NCI-H69 (cell line): Measurements from ENCODE around the gene SNAPIN.

Experiments used
- DNase-seq: peaks from one replicate; lab custom pipeline; 2025; lab: John Stamatoyannopoulos, UW

SNAPIN gene, protein sequence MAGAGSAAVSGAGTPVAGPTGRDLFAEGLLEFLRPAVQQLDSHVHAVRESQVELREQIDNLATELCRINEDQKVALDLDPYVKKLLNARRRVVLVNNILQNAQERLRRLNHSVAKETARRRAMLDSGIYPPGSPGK

DNA sequence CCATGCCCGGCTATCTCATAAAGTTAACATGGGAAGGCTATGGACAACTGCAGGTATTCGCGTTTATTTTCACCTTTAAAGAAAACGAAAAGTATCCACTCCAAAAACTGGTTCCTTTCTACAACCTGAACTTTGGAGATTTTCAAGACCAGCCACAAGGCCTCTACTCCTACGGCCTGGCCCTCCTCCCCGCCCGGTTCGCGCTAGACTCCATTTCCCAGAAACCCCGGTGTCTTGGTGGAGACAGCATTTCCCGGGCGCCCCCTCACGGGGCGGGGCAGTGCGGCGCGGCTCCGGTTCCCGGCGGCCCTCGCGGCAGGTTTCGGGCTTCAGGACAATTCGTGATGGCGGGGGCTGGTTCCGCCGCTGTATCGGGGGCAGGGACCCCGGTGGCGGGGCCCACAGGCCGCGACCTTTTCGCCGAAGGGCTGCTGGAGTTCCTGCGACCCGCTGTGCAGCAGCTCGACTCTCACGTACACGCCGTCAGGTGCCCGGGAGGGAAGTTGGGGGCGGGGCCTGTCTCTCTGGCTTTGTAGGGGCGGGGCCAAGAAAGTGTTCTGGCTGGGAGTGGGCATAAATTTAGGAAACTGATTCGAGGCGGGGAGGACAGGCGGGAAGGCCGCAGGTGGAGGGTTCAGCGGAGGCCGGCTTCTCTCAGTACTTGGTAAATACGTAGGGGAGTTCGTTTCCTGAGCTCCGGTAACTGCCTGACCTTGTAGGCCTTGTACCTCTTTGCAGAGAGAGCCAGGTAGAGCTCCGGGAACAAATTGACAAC, at the start of gene SNAPIN:
Gene SNAPIN (plus strand): TSS at position 304 of the 775 bp plus-strand sequence. CDS start 41 bp downstream, at position 345.
- peak; percentile 95 for DNase-seq

DNA sequence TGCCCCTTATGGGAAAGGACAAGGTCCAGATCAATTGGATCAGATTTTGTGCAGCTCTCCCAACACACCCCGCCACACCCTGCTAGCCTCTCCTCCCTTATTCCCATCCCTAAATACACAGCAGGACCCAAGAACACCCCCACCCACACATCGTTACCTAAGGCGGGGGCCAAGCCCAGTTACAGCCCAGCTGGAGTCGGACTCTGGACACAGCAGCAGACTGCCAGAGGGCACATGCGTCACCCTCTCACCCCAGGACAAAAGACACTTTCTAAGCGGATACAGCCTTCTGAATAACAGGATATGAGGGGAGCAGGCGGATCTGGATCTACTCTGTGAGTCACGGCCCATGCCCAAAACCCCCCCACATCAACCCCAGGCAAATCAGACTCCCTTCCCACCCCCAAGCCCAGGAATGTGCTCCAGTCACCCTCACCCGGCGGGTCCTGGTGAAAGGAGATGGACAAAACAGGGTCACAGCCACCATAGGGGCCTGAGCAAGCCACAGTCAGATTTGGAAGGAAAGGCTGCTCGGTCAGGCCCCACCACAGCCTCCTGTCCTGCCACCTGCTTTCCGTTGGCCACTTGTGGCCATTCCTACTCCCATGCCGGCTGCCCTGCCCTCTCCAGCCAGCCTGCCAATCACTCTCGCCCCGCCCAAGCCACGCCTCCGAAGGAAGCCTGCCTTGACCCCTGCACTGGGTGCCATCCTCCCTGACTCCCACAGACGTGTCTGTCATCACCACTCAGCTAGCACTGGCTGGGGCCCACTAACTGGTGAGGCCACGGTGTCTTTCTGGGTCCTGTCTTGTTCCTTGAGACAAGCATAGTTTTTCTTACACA, 49.5 kb upstream of the SNAPIN start:
- DNase-seq, result peak; percentile 82

DNA sequence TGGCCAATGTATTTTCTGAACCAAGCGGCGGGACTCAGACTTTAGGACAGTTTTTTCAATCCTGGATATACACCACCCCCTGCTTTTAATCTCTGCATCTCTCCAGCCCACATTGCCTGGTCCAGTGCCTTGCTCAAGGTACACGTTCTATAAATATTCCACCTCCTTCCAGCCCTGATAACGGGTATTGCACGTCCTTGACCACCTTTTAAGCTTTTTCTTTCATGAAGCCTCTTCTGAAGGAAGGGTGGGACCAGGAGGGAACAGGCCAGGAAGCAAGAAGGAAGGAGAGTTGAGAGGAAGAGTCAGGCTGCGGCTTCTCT, 49.0 kb upstream of the SNAPIN start:
- DNase-seq, result no peak

DNA sequence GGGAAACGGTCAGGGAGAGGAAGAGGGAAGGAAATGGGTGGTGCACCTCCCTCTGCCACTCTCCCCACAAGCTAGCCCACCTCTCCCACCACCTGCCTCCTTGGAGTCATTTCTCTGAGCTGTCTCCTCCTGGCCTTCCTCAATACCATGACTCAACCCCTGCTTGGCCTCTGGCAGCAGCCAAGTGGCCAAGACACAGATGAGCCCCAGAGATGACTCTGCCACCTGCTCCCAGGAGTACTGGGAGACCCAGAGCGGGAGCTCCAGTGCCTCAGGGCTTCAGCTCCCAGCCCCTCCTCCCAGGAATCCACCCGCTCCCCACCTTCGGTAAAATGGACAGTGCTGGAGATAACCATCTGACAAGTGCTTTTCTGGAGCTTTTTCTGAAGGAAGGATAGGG, 48.2 kb upstream of the SNAPIN start:
- no peak for DNase-seq

DNA sequence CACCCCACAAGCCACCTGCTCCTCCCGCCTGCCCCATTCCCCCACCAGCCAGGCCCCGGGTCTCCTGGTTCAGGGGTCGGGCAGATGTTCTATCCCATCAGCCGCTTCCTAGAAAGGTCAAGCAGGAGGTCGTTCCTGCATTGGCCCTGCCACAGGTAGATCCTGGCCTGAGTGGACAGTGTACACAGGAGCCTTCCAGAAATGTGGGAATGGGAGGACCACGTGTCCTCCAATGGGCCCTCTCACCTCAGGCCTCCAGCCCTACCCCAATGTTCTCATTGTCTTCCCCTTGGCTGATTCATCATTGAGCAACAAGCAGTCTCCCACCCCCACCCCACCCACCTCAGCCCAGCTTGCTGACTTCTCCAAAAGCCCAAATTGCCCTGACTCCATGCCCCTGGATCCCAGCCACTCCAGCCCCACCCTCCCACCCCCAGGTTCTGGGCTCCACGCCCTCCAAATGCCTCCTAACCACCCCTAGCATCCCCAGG, 47.6 kb upstream of the SNAPIN start:
- DNase-seq, result no peak

DNA sequence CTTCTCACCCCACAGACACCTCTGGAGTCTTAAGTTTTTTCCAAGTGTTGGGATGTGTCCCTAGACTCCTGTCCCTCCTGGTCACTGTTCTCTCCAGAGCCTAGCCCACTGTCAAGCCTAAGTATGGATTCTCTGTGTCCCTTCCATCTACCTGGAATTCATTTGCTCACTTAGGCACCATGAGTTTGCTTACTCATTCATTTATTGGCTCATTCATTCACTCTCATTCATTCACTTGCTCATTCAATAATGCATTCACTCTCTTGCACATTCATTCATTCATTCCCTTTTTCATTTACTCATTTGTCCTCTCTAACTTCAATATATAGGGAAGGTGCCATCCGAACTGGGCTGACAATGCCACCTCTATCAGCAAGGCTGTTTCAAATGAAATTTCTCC, 47.1 kb upstream of the SNAPIN start:
- DNase-seq, result no peak

DNA sequence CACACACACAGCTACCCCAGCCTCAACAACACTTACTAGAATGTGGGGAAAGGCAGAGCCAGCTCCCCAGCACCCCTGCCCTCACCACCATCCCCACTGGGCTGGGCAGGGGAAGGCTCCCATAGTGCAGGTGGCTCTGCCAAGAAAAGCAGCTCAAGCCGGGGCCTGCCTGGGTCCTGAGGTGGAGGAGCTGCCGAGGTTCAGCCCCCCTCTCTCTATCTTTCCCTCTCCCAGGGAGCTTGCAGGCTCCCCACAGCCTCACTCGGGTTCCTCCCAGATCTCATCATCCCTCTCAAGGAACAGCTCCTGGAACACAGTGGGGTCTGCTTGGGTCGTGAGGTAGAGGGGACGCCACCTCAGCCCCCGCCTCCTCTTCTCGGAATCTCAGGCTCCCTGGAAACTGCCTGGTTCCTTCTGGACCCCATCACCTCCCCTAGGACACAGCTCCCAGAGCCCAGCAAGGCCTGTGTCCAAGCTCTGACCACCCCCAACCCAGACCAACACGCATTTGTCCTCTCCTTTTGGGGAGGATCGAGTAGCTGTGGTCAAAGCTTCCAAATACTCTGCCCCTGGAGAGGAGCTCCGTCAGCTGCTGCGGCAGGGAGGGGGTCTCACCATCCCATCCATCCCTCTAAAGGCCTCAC, 46.3 kb upstream of the SNAPIN start:
- DNase-seq, result no peak

DNA sequence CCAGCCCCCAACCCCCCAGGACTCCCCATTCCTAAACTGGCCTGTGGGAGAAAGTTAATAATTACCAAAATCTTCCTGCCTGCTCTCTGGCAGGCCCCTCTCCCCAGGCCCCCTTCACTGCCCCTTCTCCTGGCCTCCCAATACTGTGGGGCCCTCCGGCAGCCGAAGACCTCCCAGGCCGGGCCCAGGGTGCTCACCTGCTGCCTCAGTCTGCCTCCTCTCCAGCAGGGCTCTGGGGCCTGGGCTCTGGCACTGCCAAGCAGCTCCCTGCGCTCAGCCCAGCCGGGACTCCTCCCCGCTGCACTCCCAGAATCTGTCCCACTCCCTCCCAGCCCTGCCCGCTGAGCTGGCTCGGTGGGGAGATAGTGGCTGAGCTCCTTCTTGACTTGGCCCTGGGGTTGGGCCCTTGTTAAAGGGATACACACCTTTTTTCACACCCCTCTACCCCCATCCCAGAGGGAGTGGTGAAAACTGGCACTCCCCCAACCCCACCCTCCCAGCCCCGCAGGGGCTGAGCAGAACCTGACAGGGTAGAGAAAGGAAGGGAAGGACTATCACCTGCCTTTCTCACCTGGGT, 45.7 kb upstream of the SNAPIN start, which contains the start of gene S100A16:
Gene S100A16 (minus strand): TSS at position 383 of the 577 bp plus-strand sequence. CDS start 4,986 bp downstream, outside the sequence.
- no peak for DNase-seq

DNA sequence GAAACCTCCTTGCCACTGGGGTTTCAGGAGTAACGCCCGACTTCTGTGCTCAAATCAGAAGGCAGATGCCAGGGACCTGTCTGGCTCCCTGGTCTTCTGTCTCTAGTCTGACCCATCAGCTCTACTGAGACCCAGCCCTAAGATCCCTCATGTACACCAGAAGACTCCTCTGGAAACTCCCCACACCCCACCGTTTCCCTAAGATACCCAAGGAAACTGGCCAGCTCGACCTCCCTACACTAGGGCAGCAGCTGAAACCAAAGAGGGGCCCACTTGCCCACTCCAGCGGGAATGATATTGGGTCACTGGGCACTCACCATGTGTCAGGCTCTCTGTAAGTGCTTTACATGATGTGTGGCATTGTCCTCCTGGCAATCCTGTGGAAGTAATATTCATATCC, 45.1 kb upstream of the SNAPIN start:
- no peak for DNase-seq

DNA sequence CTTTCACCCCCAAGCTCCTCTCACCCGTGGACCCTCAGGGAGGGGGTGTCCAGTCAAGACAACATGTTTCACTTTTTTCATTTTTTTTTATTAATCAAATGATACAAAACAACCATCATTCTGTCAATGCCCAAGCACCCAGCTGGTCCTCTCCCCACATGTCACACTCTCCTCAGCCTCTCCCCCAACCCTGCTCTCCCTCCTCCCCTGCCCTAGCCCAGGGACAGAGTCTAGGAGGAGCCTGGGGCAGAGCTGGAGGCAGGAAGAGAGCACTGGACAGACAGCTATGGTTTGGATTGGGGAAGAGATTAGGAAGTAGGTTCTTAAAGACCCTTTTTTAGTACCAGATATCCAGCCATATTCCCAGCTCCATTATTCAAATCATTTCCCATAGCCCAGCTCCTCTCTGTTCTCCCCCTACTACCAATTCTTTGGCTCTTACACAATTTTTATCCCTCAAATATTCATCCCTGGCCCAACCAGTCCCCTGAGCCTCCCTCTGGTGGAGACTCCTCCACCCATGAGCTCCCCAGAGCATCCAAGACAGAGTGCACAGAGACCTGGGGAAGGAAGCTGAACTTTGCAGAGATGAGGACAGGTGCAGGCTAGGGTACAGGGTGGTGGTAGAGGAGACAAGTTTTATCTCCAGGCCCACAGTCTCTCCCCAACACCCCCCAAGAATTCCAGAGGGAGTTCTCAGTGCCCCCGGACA, 44.2 kb upstream of the SNAPIN start:
- DNase-seq, result no peak

DNA sequence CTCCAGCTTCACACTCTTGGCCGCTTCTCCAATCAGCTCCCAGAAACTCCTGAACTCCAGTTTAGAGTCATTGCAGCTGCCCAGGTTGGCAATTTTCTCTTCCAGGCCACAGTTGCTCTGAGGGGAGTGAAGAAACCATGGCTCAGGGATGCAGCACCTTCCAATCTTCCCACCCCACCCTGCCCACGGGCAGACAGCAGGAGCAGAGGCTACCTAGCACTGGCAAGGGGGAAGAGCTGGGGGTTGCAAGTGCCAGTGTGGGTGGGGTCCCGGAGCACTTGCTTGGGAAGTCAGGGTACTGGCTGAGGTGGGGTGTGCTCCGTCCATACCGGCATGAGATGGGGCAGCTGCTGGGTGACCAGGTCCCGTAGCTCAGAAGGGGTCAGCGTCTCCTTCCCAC, 43.6 kb upstream of the SNAPIN start:
- no peak for DNase-seq

DNA sequence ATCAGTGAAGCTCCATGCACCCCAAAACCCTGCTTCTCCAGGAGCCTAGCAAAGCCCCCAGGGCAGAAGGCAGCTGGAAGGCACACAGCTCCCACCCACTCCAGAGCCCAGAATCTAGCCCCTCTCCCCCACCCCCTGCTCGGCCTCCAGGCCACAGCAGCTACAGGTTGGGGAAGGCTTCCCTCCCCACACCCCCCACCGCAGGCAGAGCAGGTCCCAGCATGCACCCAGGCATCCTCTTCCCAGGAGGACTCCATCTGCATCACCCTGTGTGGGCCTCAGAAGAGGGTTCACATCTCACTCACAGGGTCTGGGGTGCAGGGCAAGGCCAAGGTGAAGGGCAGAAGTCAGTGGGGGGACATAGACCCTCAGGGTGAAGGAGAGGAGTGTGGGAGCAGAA, 43.1 kb upstream of the SNAPIN start:
- DNase-seq, result no peak

DNA sequence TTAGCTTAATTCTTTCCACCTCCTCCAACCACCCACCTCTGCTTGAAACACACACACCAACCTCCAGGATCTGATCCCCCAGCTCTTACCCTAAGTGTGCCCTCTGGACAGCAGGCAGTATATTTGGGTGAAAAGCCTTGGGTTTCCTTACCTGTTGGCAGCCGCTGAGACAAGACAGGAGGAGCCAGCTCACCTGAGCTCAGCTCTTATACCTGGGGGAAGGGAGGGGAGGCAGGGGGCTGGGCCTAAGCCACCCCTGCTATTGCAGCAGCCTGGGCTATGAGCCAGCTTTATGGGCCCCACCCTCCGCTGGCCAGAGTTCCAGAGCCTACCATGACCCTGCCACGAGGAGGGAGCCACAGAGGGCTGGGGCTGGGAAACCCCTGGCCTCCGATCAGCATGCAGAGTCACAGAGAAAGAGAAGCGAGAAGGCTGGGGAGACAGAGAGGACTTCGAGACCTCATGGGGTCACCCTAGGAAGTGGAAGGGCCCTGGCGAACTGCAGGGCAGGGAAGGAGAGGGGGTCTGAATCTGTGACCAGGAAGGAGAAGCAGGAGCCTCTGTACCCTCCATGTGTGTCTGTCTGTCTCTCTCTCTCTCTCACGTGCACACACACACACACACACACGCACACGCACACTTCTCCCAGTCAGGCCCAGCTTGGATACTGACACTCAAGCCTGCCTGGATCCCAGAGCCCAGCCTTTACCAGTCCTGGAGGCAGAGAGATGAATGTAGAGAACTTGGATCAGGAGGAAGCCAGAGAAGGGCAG, 42.2 kb upstream of the SNAPIN start, which contains the start of gene S100A14:
Gene S100A14 (minus strand): TSS at position 182 of the 773 bp plus-strand sequence. CDS start 467 bp downstream, outside the sequence.
- DNase-seq, result peak; percentile 82

DNA sequence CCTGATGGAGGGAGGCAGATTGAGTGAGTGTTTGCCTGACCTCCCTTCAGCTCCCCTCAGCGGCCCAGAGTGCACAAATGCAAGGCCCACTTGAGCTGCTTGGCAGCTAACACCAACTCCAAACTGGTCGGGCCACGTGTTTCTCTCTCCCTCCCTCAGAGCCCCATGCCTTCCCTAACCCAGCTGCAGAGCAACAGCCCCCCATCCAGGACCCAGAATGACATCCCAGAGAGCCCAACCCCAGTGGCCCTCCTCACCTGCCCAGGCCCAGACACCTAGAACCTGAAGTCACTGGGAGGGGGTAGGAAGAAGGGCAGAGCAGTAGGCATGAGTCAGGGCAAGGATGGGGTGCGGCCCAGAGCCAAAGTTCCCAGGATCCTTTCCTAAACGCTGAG, 41.6 kb upstream of the SNAPIN start:
- DNase-seq, result no peak

DNA sequence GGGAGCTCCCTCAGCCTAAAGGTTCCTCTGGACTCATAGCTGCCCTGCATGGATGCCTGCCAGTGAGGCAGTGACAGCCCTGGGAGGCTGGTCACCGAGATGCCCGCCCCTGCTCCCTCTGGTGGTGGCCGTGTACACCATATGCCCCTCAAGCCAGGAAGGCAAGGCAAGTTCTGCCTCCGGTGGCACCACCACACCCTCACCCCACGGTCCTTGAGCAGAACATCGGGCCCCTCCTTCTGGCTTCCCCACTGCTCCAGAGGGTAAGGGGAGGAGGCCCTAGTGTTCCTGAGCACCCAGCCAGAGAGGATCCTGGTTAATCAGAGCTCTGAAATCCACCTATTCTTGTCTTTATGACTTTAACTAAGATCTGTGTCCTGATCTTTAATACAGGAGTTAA, 40.8 kb upstream of the SNAPIN start:
- DNase-seq, result peak; percentile 79

DNA sequence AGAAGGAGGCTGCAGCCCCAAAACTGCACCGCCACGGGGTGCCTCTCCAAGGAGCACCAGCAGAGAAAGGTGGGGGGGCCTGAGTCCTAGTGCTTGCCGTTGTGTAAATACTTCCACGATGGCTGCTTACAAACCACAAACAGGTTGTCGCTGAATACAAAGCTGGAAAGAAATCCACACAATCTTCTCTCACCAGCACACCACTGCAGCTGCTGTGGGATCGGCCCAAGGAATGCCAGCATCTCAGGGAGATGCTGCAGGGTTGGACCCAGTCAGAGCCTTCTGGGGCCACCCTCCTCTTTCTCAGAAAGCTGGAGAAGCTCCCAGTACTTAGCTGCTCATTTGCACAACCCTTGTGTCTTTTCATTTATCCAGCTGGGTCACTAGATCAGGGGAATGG, 39.3 kb upstream of the SNAPIN start:
- DNase-seq, result no peak

DNA sequence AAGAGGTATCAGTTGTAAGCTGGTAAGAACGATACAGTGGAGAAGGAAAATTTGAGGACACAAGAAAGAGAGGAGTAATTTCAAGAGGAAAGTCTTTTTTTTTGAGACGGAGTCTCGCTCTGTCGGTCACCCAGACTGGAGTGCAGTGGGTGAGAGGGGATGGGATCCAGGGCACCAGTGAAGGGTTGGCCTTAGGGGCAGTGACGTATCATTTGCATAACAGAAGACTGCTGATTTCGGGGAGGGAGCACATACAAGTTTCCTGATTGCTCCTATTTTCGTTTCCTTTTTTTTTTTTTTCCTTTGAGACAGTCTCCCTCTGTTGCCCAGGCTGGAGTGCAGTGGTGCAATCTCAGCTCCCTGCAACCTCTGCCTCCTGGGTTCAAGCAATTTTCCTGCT, 35.4 kb upstream of the SNAPIN start:
- no peak for DNase-seq

DNA sequence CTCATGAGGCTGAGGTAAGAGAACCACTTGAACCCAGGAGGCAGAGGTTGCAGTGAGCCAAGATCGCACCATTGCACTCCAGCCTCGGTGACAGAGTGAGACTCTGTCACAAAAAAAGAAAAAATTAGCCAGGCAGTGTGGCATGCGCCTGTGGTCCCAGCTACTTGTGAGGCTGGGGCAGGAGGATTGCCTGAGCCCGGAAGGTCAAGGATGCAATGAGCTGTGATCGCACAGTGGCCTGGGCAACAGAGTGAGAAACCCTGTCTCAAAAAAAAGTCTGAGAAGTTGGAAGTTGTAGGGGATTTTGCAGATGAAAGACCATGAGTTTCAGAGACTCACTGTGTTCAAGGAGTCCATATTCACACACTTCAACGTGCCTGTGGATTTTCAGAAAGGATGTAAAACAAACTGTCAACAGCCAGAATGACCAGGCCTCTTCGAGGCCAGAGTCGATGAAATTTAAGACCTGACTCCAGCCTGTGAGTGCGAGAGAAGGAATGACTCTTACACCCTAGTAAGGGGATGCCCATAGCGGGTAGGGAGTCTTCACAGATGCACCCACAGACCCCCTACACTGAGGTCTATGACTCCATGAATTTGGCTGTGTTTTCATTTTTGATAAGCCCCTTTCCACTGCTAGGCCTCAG, 33.4 kb upstream of the SNAPIN start:
- no peak for DNase-seq

DNA sequence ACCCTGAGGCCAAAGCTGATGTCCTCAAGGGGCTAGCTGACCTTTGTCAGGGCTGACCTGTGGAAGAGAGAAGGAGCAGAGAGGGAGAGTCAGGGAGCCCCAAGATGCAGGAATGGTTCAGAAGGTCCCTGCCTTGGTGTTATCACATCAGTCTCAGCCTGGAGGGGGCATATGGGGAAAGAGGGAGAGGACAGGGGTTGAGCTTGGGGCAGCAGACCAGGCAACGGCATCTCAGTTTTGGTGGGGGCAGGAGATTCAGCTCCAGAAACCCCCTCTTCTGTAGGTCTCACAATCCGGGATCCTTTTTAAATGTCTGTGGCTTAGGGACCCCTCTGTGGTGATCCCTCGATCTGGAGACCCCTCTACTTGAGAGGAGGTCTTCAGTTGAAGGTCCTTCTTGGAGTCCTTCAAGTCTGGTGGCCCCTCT, 32.0 kb upstream of the SNAPIN start:
- DNase-seq, result no peak
